Calu3 (cell line): Measurements from ENCODE around the gene GATAD2B. TPM values are rescaled to one million over a fixed set of nuclear protein-coding genes. Genes with fewer than 3 reads are reported as not detected.

ENCODE experiments used
- BruUV-seq: library from RNA; stranded (reverse); fragments of 400-500 nt; replicated peaks from 2 replicates; lab custom pipeline; 2021; lab: Mats Ljungman, UMichigan
- CTCF ChIA-PET: fragments of 300-600 bp; sonication (Branson Sonifier 250); formaldehyde crosslinking; loops from one replicate; lab custom pipeline; 2022; ENCODE audit warnings: antibody characterized with exemption; lab: Charles Lee
- DNase-seq: peaks from one replicate; pipeline ENCODE4 v3.0.0; 2022
- H3K27ac Mint-ChIP-seq: one replicate; pipeline ENCODE4 v1.8.0; 2022; ENCODE audit warnings: mixed read lengths; ENCODE audit not compliant: unreplicated experiment
- H3K27me3 Mint-ChIP-seq: one replicate; pipeline ENCODE4 v1.8.0; 2022; ENCODE audit warnings: mixed read lengths; ENCODE audit not compliant: unreplicated experiment
- H3K36me3 Mint-ChIP-seq: one replicate; pipeline ENCODE4 v1.8.0; 2022; ENCODE audit warnings: mild to moderate bottlenecking, moderate library complexity, mixed read lengths; ENCODE audit not compliant: insufficient read depth, unreplicated experiment
- H3K4me1 Mint-ChIP-seq: one replicate; pipeline ENCODE4 v1.8.0; 2022; ENCODE audit warnings: mild to moderate bottlenecking, low read depth, mixed read lengths; ENCODE audit not compliant: unreplicated experiment
- H3K4me3 Mint-ChIP-seq: one replicate; pipeline ENCODE4 v1.8.0; 2022; ENCODE audit warnings: mild to moderate bottlenecking, low read depth, moderate library complexity, mixed read lengths; ENCODE audit not compliant: unreplicated experiment
- H3K9me3 Mint-ChIP-seq: one replicate; pipeline ENCODE4 v1.8.0; 2022; ENCODE audit warnings: low read depth, mixed read lengths; ENCODE audit not compliant: unreplicated experiment
- intact Hi-C: fragments of 100-400 bp; cut with micrococcal nuclease; formaldehyde crosslinking; loops from one replicate; pipeline ENCODE4 v1.10.0; 2022; ENCODE audit not compliant: unreplicated experiment
- total RNA-seq: library from RNA; stranded (reverse); gene quantifications from 2 replicates; pipeline ENCODE4 v1.2.3, GENCODE V29; 2022
- TF ChIP-seq, protein P1 (sequence below): fragments of 200-600 bp; IDR thresholded peaks from one replicate; pipeline ENCODE4 v1.8.0; 2022; ENCODE audit warnings: antibody characterized with exemption; ENCODE audit not compliant: unreplicated experiment

Gene GATAD2B
- total RNA-seq, 1 experiment from 2014 or later: 62.5 TPM

DNA sequence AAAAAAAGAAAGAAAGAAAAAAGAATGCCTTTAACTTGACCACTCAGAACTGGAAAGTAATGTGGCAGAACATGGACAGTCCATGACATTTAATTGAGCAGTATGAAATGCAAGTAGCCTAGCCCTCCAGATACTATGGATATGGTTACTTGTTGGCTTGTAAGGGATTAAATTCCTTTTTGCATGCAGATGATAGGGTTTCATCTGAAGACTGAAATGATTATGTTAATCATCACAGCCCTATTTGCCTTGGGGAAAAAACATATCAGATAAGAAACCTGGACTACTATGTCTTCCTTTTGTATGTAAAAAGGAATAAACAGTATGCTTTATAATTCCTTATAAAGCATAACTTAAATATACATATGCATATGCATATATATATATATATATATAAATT lies 66.0 kb downstream of the GATAD2B start:
- intact Hi-C loops: no loop called here
- Mint-ChIP-seq H3K27ac (no peak overlapping the region), H3K4me3 (no peak overlapping the region), H3K27me3 (no peaks in the 10 kb centered on the region), H3K9me3 (no peaks in the 10 kb centered on the region), H3K4me1 (no peaks in the 10 kb centered on the region), H3K36me3 (peaks cover 5% of the 10 kb centered on the region)
- no peak for DNase-seq
- no TSS peak for BruUV-seq
- CTCF ChIA-PET: no interaction called here
- TF ChIP-seq, protein P1, sequence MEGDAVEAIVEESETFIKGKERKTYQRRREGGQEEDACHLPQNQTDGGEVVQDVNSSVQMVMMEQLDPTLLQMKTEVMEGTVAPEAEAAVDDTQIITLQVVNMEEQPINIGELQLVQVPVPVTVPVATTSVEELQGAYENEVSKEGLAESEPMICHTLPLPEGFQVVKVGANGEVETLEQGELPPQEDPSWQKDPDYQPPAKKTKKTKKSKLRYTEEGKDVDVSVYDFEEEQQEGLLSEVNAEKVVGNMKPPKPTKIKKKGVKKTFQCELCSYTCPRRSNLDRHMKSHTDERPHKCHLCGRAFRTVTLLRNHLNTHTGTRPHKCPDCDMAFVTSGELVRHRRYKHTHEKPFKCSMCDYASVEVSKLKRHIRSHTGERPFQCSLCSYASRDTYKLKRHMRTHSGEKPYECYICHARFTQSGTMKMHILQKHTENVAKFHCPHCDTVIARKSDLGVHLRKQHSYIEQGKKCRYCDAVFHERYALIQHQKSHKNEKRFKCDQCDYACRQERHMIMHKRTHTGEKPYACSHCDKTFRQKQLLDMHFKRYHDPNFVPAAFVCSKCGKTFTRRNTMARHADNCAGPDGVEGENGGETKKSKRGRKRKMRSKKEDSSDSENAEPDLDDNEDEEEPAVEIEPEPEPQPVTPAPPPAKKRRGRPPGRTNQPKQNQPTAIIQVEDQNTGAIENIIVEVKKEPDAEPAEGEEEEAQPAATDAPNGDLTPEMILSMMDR: no peak

DNA sequence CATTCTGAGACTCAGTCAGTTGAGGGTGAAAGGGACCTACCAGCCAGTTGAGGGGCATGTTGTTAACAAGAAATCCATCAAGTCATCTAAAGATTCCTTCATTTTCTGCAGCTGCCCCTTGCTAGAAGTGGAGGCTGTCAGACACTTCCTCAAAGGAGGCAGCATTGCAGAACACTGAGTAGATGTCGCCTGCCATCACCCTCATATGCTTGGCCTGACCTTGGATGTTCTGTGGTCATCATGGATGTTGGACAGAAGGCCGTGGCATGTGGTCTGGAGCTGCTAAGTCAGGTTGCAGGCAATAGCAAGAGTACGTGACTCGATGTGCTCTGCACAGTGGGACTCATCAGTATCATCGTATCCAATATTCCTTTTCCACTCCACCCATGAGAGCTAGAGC lies 70.6 kb downstream of the GATAD2B start:
- H3K36me3 Mint-ChIP-seq: peaks cover 5% of the 10 kb centered on the region
- no peak overlapping the region for H3K4me3 Mint-ChIP-seq
- no TSS peak for BruUV-seq
- CTCF ChIA-PET: no interaction called here
- H3K27ac Mint-ChIP-seq: no peak overlapping the region
- no peaks in the 10 kb centered on the region for H3K27me3 Mint-ChIP-seq
- TF ChIP-seq, protein P1: no peak
- intact Hi-C loops: no loop called here
- peaks cover 15% of the 10 kb centered on the region for H3K4me1 Mint-ChIP-seq
- DNase-seq: no peak
- no peaks in the 10 kb centered on the region for H3K9me3 Mint-ChIP-seq

DNA sequence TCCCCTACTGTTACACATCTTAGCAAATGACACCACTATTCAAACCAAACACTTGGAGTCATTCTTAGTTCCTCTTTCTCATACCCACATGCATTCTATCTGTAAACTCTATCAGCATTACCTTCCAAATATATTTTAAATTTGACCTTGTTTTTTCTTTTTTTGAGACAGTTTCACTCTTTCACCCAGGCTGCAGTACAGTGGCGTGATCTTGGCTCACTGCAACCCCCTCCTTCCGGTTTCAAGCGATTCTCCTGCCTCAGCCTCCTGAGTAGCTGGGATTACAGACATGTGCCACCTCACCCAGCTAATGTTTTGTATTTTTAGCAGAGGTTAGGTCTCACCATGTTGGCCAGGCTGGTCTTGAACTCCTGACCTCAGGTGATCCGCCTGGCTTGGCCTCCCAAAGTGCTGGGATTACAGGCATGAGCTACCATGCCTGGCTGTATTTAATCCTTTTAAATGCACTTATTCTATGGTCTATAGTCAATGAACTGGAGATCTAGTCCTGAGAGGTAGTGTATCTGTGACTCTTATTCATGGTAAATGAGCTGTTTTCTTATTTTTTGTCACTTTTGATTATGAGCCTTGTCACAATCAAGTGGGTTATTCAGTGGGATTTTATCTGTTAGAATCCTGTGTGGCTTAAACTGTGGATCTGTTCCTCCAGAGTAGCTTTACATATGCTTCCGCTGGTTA lies 73.1 kb downstream of the GATAD2B start:
- Mint-ChIP-seq H3K27ac (no peak overlapping the region), H3K36me3 (peaks cover 5% of the 10 kb centered on the region), H3K27me3 (no peaks in the 10 kb centered on the region), H3K4me3 (no peak overlapping the region), H3K9me3 (no peaks in the 10 kb centered on the region), H3K4me1 (peaks cover 23% of the 10 kb centered on the region)
- DNase-seq: no peak
- intact Hi-C loops: no loop called here
- TF ChIP-seq, protein P1: no peak
- CTCF ChIA-PET: interaction anchor here (0.6 to 0.7 kb wide), 2 partner anchors 576 to 1463 kb away, joined by 3 to 5 read pairs; no protein-coding TSS in a partner anchor
- BruUV-seq: no TSS peak

DNA sequence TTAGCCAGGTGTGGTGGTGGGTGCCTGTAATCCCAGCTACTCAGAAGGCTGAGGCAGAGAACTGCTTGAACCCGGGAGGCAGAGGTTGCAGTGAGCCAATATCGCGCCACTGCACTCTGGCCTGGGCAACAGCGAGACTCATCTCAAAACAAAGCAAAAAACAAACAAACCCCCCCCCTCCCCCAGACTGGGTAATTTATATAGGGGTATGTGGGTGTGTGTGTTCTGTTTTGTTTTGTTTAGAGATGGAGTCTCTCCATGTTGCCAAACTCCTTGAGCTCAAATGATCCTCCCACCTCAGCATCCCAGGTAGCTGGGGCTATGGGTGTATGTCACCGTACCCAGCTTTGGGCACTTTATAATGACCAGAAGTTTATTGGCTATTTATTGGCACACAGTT lies 74.0 kb downstream of the GATAD2B start:
- Mint-ChIP-seq H3K4me3 (no peak overlapping the region), H3K27ac (no peak overlapping the region), H3K27me3 (no peaks in the 10 kb centered on the region), H3K4me1 (peaks cover 23% of the 10 kb centered on the region), H3K36me3 (peaks cover 8% of the 10 kb centered on the region), H3K9me3 (no peaks in the 10 kb centered on the region)
- TF ChIP-seq, protein P1: no peak
- intact Hi-C loops: no loop called here
- CTCF ChIA-PET: interaction anchor here (0.6 kb wide), 1 partner anchor 577 kb away, joined by 3 read pairs; no protein-coding TSS in a partner anchor
- DNase-seq: no peak
- no TSS peak for BruUV-seq
